ENCODE results near the gene GJB3. TPM values are rescaled to one million over a fixed set of nuclear protein-coding genes. Genes with fewer than 3 reads are reported as not detected.
"Not testable (repeated sequence)": the region's sequence is repeated elsewhere in the genome, so short reads cannot be mapped to it uniquely, and the experiment has no call there.

Gene GJB3
- total RNA-seq, 1 experiment from 2014 or later, result 63.0 TPM

DNA sequence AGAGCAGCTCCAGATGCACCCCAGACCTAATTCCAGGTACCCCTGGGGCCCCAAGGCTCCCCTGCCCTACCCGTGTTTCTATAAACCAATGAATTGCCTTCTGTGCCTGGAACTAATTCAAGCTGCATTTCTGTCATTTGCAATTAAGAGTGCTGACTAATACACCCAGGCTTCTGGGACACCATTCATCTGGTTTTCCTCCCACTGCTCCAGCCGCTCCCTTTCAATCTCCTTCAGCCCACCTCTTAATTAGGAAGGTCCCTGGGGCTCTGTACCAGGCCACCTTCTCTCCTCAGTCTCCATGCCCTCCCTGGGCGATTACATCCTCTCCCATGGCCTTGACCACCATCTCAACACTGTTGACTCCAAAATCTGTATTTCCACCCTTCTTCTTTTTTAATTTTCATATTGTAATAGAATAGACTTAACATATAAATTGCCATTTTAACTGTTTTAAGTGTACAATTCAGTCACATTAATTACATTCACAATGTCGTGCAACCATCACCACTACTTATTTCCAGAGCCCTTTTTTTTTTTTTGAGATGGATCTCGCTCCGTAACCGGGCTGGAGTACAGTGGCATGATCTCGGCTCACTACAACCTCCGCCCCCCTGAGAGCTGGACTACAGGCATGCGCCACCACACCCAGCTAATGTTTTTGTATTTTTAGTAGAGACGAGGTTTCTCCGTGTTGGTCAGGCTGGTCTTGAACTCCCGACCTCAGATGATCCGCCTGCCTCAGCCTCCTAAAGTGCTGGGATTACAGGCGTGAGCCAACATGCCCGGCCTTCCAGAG is 9.2 kb upstream of the GJB3 start:
- Histone ChIP-seq H4K20me1 (ENCODE audit: insufficient read depth) (no peaks in the 10 kb centered on the region), H3K4me1 (replicated peaks; ENCODE audit: insufficient read depth) (peaks cover 15% of the 10 kb centered on the region), H3K27me3 (ENCODE audit: insufficient read depth, low read depth) (no peaks in the 10 kb centered on the region), H3K27ac (no peak overlapping the region), H3F3A (ENCODE audit: insufficient read depth, low read depth) (no peaks in the 10 kb centered on the region), H3K9me3 (ENCODE audit: insufficient read depth, low read depth) (0 out of 2 replicates have a peak, but pooled peaks cover 3% of the 10 kb centered on the region), H3K4me3 (no peak overlapping the region), H3K9me2 (ENCODE audit: insufficient read depth) (0 out of 2 replicates have a peak, but pooled peaks cover 3% of the 10 kb centered on the region), H3K79me2 (ENCODE audit: low read depth) (no peaks in the 10 kb centered on the region), H2AFZ (no peak overlapping the region), H3K4me2 (no peak overlapping the region), H3K36me3 (ENCODE audit: low read depth) (no peaks in the 10 kb centered on the region)
- no peak for TF ChIP-seq EZH2 (IDR thresholded peaks at IDR 0.05; ENCODE audit: low read depth)
- CTCF ChIA-PET, result interaction anchor here (0.6 kb wide), 1 partner anchor 261 kb away, joined by 9 read pairs; no protein-coding TSS in a partner anchor
- no TSS peak for BruUV-seq (replicated peaks)
- intact Hi-C loops (cut with micrococcal nuclease; ENCODE audit: unreplicated experiment), result no loop called here
- POLR2A ChIA-PET (ENCODE audit: unreplicated experiment), result no interaction called here
- DNase-seq, result no peak

DNA sequence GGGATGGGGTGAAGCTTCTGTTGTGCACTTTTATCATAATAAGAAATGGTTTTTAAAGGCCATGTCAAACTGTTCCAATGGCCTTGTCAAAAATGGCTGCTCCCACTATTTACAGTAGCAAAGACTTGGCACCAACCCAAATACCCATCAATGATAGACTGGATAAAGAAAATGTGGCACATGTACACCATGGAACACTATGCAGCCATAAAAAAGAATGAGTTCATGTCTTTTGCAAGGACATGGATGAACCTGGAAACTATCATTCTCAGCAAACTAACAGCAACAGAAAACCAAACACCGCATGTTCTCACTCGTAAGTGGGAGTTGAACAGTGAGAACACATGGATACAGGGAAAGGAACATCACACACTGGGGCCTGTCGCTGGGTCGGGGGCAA is 7.9 kb upstream of the GJB3 start:
- H2AFZ ChIP-seq; H3K27ac ChIP-seq; H3K9me3 ChIP-seq (ENCODE audit: insufficient read depth, low read depth); H3K27me3 ChIP-seq (ENCODE audit: insufficient read depth, low read depth); H3K4me3 ChIP-seq; POLR2A ChIA-PET (ENCODE audit: unreplicated experiment); H3F3A ChIP-seq (ENCODE audit: insufficient read depth, low read depth); H3K9me2 ChIP-seq (ENCODE audit: insufficient read depth); H4K20me1 ChIP-seq (ENCODE audit: insufficient read depth); BruUV-seq (replicated peaks); DNase-seq; CTCF ChIA-PET; H3K4me2 ChIP-seq; H3K79me2 ChIP-seq (ENCODE audit: low read depth); intact Hi-C loops (cut with micrococcal nuclease; ENCODE audit: unreplicated experiment); H3K36me3 ChIP-seq (ENCODE audit: low read depth): not testable (repeated sequence)
- peaks cover 29% of the 10 kb centered on the region for H3K4me1 ChIP-seq (replicated peaks; ENCODE audit: insufficient read depth)

- no peak overlapping the region for H3K4me3 ChIP-seq
- no peaks in the 10 kb centered on the region for H3K27me3 ChIP-seq (ENCODE audit: insufficient read depth, low read depth)
- TF ChIP-seq, protein P1, sequence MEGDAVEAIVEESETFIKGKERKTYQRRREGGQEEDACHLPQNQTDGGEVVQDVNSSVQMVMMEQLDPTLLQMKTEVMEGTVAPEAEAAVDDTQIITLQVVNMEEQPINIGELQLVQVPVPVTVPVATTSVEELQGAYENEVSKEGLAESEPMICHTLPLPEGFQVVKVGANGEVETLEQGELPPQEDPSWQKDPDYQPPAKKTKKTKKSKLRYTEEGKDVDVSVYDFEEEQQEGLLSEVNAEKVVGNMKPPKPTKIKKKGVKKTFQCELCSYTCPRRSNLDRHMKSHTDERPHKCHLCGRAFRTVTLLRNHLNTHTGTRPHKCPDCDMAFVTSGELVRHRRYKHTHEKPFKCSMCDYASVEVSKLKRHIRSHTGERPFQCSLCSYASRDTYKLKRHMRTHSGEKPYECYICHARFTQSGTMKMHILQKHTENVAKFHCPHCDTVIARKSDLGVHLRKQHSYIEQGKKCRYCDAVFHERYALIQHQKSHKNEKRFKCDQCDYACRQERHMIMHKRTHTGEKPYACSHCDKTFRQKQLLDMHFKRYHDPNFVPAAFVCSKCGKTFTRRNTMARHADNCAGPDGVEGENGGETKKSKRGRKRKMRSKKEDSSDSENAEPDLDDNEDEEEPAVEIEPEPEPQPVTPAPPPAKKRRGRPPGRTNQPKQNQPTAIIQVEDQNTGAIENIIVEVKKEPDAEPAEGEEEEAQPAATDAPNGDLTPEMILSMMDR (conservative IDR thresholded peaks at IDR 0.05), result no peak
- H3K27ac ChIP-seq, result no peak overlapping the region
- H4K20me1 ChIP-seq (ENCODE audit: insufficient read depth), result no peaks in the 10 kb centered on the region
- no peaks in the 10 kb centered on the region for H3K9me3 ChIP-seq (ENCODE audit: insufficient read depth, low read depth)
- CTCF ChIA-PET, result no interaction called here
- H2AFZ ChIP-seq, result no peak overlapping the region
- POLR2A ChIA-PET (ENCODE audit: unreplicated experiment), result no interaction called here
- peaks cover 17% of the 10 kb centered on the region; the same call in 1 of the 2 replicates for H3F3A ChIP-seq (ENCODE audit: insufficient read depth, low read depth)
- H3K4me1 ChIP-seq (replicated peaks; ENCODE audit: insufficient read depth), result peaks cover 47% of the 10 kb centered on the region
- DNase-seq, result peak in 1 of 2 experiments; percentile 32
- no TSS peak for BruUV-seq (replicated peaks)
- peaks cover 2% of the 10 kb centered on the region; the same call in 1 of the 2 replicates for H3K79me2 ChIP-seq (ENCODE audit: low read depth)
- H3K9me2 ChIP-seq (ENCODE audit: insufficient read depth), result no peaks in the 10 kb centered on the region
- intact Hi-C loops (cut with micrococcal nuclease; ENCODE audit: unreplicated experiment), result no loop called here
- H3K4me2 ChIP-seq, result no peak overlapping the region
- H3K36me3 ChIP-seq (ENCODE audit: low read depth), result no peaks in the 10 kb centered on the region
These were observed 6.1 kb upstream of the GJB3 start for GRCh38 chr1:34774957-34775356.

- Histone ChIP-seq H2AFZ (no peak overlapping the region), H3K9me3 (ENCODE audit: insufficient read depth, low read depth) (no peaks in the 10 kb centered on the region)
- POLR2A ChIA-PET (ENCODE audit: unreplicated experiment), result no interaction called here
These were observed 4.1 kb upstream of the GJB3 start for GRCh38 chr1:34776911-34777310.

More at GRCh38 chr1:34776911-34777310, 4.1 kb upstream of the GJB3 start:
- intact Hi-C loops (cut with micrococcal nuclease; ENCODE audit: unreplicated experiment), result no loop called here
- H3K27me3 ChIP-seq (ENCODE audit: insufficient read depth, low read depth), result no peaks in the 10 kb centered on the region
- BruUV-seq (replicated peaks), result no TSS peak
- TF ChIP-seq EZH2 (IDR thresholded peaks at IDR 0.05; ENCODE audit: low read depth), result no peak
- TF ChIP-seq, protein P1 (conservative IDR thresholded peaks at IDR 0.05), result no peak
- H3K4me3 ChIP-seq, result no peak overlapping the region
- peak overlapping the region; percentile 92 for H3K27ac ChIP-seq
- H3F3A ChIP-seq (ENCODE audit: insufficient read depth, low read depth), result peaks cover 26% of the 10 kb centered on the region; the same call in 1 of the 2 replicates
- H3K36me3 ChIP-seq (ENCODE audit: low read depth), result no peaks in the 10 kb centered on the region
- CTCF ChIA-PET, result no interaction called here
- peak overlapping the region; percentile 23; the same call in 1 of the 2 replicates for H3K4me2 ChIP-seq
- no peaks in the 10 kb centered on the region for H3K9me2 ChIP-seq (ENCODE audit: insufficient read depth)
- peak in 1 of 2 experiments; percentile 60 for DNase-seq
- H3K4me1 ChIP-seq (replicated peaks; ENCODE audit: insufficient read depth), result peaks cover 51% of the 10 kb centered on the region
- peaks cover 21% of the 10 kb centered on the region for H3K79me2 ChIP-seq (ENCODE audit: low read depth)
- H4K20me1 ChIP-seq (ENCODE audit: insufficient read depth), result no peaks in the 10 kb centered on the region
